ENCODE results near the gene MAPKAPK2.

GRCh38 chr1:206739411-206740076 is 54.8 kb downstream of the MAPKAPK2 start:
- TF ChIP-seq CTCF (IDR thresholded peaks at IDR 0.05) (no peak), POLR2A (IDR thresholded peaks at IDR 0.05) (no peak), POLR2AphosphoS5 (IDR thresholded peaks at IDR 0.05) (no peak)
